GM10847 (cell line): ENCODE results near the gene ZNF281.

ENCODE experiments used
- POLR2A ChIP-seq: IDR thresholded peaks from 2 replicates; pipeline ENCODE4 v1.6.1; 2011; ENCODE audit not compliant: insufficient read length; ENCODE audit errors: extremely low read depth

ZNF281 gene, protein sequence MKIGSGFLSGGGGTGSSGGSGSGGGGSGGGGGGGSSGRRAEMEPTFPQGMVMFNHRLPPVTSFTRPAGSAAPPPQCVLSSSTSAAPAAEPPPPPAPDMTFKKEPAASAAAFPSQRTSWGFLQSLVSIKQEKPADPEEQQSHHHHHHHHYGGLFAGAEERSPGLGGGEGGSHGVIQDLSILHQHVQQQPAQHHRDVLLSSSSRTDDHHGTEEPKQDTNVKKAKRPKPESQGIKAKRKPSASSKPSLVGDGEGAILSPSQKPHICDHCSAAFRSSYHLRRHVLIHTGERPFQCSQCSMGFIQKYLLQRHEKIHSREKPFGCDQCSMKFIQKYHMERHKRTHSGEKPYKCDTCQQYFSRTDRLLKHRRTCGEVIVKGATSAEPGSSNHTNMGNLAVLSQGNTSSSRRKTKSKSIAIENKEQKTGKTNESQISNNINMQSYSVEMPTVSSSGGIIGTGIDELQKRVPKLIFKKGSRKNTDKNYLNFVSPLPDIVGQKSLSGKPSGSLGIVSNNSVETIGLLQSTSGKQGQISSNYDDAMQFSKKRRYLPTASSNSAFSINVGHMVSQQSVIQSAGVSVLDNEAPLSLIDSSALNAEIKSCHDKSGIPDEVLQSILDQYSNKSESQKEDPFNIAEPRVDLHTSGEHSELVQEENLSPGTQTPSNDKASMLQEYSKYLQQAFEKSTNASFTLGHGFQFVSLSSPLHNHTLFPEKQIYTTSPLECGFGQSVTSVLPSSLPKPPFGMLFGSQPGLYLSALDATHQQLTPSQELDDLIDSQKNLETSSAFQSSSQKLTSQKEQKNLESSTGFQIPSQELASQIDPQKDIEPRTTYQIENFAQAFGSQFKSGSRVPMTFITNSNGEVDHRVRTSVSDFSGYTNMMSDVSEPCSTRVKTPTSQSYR

DNA sequence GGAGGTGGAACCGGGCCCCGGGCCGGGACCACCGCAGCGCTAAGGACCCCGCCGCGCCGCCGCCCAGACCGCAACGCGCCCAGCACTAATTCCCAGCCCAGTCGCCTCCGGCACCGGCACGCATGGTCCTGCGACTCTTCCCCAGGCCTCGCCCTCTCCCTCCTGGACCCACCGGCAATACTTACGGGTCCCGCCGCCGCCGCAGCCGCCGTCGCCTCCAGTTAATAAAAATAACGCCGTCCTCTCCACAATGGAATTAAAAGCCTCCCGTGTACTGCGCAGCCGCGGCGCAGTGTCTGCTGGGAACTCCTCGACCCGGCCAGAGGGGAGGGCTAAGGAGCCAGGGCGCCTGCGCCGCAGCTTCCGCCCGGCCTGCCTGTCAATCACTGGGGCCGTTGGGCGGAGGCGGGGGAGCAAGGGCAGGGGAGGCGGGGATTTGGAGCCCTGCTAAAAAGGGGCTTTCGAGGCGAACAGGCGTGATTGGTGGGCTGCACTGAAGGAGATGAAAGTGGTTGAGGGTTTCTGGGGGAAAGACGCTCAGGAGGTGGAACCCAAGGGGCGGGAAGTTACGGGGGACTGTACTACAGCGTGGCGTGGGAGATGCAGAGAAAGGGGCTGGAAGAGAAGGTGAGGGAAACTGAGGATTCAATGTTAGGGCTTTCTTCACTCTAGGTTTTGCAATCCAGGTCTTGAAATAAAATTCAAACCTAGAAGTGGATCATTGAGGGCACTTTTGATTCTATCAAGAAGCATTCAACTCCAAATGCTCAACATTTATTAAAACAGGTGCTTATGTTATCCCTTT lies at the start of gene ZNF281:
ZNF281 (minus strand) TSS at position 276 of the 805 bp plus-strand sequence. CDS start 331 bp downstream, outside the sequence.
- peak; percentile 15 for TF ChIP-seq POLR2A

DNA sequence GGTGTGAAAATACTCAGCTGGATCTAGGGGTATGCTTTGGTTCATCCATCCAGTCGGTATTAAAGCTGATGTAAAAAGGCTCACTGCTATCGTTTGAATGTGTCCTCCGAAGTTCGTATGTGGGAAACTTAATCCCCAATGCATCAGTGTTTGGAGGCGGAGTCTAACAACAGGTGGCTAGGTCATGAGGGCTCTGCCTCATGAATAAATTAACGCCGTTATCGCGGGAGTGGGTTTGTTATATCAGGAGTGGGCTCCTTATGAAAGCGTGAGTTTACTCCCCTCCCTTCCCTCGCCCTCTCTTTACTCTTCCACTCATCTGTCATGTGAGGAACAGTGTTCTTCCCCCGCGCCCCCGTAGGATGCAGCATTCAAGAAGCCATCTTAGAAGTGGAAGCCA lies 48.9 kb upstream of the ZNF281 start:
- TF ChIP-seq POLR2A = no peak

DNA sequence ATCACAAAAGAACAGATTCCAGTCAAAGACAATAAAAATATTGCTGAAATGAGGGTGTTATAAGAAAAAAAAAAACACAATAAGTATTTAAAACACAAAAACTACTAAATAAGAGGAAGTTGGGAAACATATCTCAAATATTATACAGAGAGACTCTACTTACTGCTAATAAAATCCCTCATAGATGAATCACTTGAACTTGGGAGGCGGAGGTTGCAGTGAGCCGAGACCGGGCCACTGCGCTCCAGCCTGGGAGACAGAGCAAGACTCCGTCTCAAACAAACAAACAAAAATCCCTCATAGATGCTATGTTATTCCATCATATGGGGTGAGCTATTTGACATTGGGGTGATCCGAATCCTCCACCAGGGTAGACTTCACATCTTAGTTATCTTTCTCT lies 48.0 kb upstream of the ZNF281 start:
- no peak for TF ChIP-seq POLR2A

DNA sequence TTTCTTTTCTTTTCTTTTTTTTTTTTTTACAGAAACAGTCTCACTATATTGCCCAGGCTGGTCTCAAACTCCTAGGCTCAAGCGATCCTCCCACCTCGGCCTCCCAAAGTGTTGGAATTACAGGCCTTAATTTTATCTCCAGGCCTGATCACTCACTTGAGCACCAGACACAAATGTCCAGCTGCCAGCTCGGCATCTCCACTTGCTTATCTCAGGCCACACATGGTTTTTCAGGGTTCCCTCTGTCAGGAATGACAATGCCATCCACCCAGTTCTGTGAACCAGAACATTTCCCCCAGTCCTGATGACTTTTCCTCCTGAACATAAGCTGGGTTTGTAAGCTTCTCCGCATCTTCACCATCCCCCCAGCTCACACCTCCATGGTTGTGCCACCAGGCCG lies 44.6 kb upstream of the ZNF281 start:
- TF ChIP-seq POLR2A = no peak

DNA sequence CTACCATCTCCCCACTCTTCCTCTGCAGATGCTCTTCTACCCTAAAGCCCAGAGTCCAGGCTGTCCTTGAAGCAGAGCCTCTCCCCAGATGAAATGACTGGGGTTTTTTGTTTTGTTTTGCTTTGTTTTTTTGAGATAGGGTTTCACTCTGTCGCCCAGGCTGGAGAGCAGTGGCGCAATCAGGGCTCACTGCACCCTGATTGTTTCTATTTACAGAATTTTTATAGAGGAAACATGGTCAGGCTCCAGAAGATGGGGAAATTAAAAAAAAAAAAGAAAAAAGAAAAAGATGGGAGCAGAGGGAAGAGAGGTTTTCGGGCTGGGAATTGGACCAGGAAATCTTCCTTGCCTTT lies 43.7 kb upstream of the ZNF281 start:
- TF ChIP-seq POLR2A = no peak

DNA sequence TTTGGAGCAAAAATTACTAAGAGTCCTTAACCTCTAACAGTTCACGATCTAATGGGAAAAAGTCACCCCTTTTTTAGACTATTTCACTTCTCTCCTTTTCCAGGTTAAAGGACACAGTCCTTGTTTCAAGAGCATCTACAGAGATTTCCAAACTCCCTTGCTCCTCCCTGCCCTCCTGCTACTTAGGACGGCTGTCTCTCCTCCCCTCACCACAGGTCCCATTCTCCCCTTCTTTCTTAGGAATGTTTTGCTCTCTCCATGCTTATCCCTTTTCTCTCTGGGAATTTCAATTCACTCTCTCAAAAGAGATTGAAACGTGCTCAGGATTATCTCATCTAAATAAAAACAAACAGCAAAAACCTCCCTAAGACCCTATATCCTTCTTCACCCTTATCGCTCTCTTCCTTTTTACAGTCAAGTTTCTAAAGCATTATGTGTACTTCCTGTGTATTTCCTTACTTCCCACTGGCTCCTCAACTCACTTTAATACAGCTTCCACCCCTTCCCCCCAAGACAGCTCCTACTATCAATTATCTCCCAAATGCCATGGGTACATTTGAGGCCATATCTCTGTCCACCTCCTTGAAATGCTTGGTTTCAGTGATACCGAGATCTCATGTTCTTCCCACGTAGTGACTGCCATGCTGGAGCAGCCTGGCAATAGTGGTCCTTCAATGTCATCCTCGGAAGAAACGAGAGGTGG lies 43.2 kb upstream of the ZNF281 start:
- TF ChIP-seq POLR2A = no peak

DNA sequence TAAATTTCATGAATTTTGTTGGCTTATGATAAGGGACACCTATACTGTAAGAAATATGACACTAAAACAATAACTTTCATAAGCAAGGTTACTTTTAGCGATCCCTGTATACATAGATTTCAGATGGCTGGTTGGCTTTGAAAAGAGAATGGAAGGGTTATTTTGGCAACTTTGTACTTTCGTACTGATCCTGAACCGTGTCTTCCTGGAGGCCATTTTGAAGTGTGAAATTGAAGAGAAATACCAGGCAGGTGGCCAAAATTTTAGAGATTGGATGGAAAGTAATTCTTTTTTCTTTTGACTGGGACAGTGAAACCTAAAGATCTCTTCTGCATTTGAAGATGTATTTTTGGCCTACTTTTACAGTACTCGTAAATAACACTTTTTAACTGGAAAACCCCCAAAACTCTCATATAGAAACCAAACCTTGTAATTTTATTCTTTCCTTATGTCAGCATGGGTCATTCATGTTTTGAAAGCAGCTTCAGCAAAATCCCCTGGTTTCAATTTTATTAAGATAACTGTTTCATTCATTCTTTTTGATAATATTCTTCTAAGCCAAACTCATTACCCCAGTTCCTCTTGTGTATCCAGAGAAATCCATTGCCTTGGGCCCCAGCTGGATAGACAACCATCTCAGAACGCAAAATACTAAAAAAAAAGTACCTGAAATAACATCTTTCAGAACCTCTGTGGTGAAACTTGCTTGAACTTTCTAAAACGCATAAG lies 38.4 kb upstream of the ZNF281 start:
- no peak for TF ChIP-seq POLR2A

DNA sequence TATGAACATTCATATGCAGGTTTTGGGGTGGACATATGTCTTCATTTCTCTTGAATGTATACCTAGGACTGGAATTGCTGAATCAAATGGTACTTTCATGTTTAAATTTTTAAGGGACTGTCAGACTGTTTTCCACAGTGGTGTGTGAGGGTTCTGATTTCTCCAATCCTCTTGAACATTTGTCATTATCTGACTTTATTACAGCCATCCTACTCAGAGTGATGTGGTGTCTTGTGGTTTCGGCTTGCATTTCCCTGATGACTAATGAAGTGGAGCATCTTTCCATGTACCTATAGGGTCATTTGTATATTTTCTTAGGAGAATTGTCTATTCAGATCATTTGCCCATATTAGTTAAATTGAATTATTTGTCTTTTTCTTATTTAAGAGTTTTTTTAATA lies 35.4 kb upstream of the ZNF281 start:
- no peak for TF ChIP-seq POLR2A

DNA sequence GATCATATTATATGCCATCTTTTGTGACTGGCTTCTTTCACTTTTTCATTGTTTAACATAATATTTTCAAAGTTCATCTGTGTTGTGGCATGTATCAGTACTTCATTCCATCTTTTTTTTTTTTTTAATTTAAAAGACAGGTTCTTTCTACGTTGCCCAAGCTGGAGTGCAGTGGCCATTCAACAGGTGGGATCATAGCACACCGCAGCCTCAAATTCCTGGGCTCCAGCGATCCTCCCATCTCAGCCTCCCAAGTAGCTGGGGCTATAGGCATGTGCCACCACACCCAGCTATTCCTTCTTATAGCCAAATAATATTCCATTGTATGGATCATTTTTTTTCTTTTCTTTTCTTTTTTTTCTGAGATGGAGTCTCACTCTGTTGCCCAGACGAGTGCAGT lies 34.6 kb upstream of the ZNF281 start:
- TF ChIP-seq POLR2A = no peak

DNA sequence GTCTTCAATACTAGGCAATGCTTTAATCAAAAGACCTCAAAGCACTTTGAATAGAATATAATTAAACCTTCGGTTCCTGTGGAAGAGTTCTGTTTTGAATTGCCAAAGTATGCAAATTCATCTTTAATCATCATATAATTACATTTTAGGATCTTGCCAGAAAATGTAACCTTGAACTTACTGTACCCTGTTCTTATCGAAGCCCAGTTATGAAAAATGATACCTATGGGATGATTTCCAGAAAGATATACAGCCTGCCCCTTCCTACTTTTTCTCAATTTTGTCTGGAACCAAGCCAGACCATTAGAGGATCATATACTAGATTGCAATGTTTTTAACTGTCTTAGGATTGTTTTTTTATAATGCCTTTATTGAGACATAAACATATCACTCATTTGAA lies 34.0 kb upstream of the ZNF281 start:
- TF ChIP-seq POLR2A = no peak

DNA sequence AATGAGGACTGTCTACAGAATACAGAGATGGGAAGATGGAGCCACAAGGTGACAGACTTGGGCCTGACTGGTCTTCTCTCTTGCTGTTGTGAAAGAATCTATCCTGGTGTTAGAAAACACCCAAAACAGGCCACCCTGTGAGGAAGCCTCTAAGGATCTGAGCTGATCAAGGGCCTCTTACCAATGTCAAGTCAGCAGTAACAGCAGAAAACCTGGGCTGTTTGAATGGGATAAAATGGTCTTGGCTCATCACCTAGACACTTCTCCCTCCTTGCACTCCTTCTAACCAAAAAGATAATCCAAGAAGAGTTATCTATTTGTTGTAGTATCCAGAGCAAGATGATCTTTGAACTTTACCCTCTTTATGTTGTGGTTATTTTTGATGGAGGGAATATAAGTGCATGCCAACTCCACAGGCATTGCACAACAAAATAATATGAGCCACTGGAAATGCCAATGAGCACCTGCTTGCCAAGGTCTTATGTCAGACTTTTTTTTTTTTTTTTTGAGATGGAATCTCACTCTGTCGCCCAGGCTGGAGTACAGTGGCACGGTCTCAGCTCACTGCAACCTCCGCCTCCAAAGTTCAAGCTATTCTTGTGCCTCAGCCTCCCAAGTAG lies 32.8 kb upstream of the ZNF281 start:
- TF ChIP-seq POLR2A = no peak

DNA sequence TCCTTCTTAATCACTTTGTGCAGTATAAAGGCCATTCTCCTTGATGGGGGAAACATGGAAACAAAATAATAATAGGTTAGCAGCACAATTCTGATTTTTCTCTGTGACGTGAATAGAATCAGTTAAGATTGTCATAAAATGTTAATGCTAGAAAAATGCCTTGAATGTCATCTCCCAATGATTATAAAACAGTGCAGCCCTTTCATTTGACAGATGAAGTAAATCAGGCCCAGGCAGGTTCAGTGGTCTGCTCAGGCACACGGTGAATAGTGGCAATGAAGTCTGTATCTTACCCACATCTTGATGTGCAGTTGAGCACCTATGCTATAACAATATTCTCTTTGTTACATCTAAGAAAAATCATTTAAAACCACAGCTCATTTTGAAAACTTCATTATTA lies 32.2 kb upstream of the ZNF281 start:
- no peak for TF ChIP-seq POLR2A

DNA sequence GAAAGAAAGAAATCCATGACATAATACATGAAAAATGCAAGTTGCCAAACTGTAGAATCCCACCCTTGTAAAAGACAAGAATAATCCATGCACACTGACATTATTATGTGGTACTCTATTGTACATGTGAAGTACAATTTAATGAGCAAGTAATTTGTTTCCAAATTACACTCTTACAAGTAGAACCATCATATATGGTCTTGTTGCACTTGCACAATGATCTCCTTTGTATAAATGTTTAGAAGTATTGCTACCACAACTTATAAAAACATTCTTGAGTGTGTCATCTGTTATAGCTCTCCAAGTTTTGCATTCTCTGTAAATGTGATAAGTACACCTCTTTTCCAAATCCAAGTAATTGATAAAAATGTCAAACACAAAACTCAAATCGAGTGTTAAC lies 29.1 kb upstream of the ZNF281 start:
- TF ChIP-seq POLR2A = no peak
